DMS53 treated with DMSO at 0.1 percent for 48 hours (cell line): Measurements from ENCODE around the gene TAOK1.
"Not testable (repeated sequence)": the region's sequence is repeated elsewhere in the genome, so short reads cannot be mapped to it uniquely, and the experiment has no call there.

Source experiments
- DNase-seq: peaks from one replicate; lab custom pipeline; 2025; ENCODE audit not compliant: unreplicated experiment; lab: John Stamatoyannopoulos, UW

Gene TAOK1

GRCh38 chr17:29389982-29390850 lies at the start of gene TAOK1:
Gene TAOK1, plus strand, starts transcription at chr17:29390363. Its CDS starts 61,186 bp downstream, at chr17:29451549.
- DNase-seq, result peak; percentile 84

DNA sequence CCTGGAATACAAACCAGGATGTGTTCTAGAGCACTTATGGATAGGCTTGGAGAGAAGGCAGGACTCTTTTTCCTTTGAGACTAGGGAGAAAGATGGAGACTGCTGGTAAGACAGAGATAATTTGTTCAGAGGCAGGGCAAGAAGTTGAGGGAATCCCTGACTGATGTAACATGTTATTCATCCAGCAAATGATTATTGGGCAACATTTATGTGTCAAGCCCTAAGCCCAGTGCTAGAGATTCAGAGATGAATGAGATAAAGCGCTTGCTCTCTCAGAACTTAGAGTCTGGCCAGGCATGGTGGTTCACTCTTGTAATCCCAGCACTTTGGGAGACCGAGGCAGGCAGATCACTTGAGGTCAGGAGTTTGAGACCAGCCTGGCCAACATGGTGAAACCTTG lies 48.4 kb upstream of the TAOK1 start:
- DNase-seq, result no peak

GRCh38 chr17:29342158-29342765 lies 47.9 kb upstream of the TAOK1 start:
- no peak for DNase-seq

DNA sequence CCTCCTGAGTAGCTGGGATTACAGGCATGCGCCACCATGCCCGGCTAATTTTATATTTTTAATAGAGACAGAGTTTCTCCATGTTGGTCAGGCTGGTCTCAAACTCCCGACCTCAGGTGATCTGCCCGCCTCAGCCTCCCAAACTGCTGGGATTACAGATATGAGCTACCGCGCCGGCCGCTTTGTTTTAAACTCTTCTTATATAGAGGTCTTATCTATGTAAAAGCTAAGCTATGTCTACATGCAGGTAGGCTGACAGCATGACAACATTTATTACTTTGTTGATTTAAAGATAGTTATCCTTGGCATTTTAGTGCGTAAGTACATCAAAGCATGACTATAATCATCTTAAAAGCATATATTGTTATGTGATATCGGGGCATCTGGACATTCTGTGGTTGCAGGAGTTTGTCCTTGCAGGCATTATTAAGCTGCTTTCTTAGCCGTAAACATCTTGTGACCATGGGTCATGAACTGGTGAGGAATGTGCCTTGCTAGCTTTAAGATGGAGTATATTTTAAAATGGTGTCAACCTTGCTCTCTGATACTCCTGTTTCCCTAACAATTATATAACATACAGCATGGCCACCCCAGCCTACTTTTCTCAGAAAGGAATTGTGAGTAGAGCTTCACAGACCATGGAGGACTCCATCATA lies 45.8 kb upstream of the TAOK1 start:
- no peak for DNase-seq

GRCh38 chr17:29345066-29345465 lies 45.1 kb upstream of the TAOK1 start:
- no peak for DNase-seq

DNA sequence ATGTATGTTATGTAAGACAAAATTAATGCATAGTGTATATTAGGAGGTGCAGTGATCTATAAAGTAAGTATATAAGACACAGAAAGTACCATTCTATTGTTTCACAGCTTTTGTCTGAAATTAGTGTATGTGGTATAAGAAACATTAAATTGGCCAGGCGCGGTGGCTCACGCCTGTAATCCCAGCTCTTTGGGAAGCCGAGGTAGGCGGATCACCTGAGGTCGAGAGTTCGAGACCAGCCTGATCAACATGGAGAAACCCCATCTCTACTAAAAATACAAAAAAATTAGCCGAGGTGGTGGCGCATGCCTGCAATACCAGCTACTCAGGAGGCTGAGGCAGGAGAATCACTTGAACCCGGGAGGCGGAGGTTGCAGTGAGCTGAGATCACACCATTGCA lies 44.7 kb upstream of the TAOK1 start:
- not testable (repeated sequence) for DNase-seq

GRCh38 chr17:29346462-29346861 lies 43.7 kb upstream of the TAOK1 start:
- DNase-seq, result no peak

- DNase-seq, result no peak
Measured at GRCh38 chr17:29347831-29348629, 42.1 kb upstream of the TAOK1 start.

DNA sequence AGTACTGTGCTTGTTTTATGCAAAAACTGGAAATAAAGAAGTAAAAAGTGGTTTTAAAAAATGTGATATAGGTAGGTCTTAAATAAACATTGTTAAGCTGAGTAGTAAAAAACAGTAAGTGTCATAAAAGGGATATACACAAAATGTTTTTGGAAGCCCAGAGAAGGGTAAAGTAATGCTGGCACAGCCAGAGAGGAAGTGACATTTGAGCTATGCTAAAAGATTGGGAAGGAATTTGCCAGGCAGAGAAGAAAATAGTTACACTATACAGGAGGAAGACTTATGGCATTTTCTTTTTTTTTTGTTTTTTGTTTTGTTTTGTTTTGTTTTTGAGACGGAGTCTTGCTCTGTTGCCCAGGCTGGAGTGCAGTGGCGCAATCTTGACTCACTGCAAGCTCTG lies 40.8 kb upstream of the TAOK1 start:
- DNase-seq, result no peak

GRCh38 chr17:29352146-29352545 lies 38.0 kb upstream of the TAOK1 start:
- no peak for DNase-seq

DNA sequence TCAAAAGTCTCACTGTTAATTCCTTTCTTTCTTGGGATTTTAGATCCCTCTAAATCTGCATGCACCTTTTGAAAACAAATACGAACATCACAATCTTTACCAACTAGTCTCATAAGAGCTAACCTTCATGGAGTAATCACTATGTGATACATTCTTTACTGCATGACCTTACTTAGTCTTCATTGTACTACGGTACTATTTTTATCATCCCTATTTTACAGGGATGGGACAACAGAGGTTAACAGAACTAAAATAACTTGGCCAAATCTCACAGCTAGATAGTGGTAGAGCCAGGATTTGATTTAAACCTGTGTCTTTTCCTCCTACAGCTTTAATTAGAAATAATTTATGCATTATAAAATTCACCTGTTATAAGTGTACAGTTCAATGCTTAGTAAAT lies 32.9 kb upstream of the TAOK1 start:
- no peak for DNase-seq

DNA sequence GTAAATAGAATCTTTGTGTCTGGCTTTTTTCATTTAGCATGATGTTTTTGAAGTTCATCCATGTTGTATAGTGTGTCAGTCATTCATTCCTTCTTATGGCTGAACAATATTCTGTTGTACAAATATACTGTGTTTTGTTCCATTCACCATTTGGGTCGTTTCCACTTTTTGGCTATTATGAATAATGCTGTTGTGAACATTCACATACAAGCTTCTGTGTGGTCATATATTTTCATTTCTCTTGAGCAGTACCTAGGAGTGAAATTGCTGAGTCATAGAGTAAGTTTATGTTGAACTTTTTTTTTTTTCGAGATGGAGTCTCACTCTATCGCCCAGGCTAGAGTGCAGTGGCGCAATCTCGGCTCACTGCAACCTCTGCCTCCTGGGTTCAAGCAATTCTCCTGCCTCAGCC lies 32.3 kb upstream of the TAOK1 start:
- no peak for DNase-seq

DNA sequence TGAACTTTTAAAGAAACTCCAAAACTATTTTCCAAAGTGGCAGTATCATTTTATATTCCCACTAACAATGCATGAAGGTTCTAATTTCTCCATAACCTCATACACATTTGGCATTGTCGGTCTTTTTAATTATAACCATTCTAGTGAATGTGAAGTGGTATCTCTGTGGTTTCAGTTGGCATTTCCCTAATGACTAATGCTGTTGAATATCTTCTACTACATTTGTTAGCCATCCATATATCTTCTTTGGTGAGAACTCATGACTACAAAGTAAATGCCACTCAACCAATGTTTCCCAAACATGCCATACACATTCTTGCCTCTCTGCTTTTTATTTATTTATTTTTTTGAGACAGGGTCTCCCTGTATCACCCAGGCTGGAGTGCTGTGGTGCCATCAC lies 31.7 kb upstream of the TAOK1 start:
- DNase-seq, result no peak

- DNase-seq, result no peak
Measured at GRCh38 chr17:29359777-29360176, 30.4 kb upstream of the TAOK1 start.

DNA sequence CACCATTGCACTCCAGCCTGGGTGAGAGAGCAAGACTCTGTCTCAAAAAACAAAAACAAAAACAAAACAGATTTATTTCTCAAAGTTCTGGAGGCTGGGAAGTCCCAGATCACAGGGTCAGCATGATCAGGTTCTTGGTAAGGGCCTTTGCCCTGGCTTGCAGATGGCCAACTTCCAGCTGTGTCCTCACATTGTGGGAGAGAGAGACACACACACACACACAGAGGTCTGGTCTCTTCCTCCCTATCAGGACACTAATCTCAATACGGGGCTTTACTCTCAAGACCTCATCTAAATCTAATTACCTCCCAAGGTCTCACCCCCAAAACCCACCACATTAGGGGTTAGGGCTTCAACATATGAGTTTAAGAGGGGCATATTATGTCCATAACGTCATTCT lies 26.4 kb upstream of the TAOK1 start:
- DNase-seq, result no peak

GRCh38 chr17:29364691-29365090 lies 25.5 kb upstream of the TAOK1 start:
- no peak for DNase-seq

DNA sequence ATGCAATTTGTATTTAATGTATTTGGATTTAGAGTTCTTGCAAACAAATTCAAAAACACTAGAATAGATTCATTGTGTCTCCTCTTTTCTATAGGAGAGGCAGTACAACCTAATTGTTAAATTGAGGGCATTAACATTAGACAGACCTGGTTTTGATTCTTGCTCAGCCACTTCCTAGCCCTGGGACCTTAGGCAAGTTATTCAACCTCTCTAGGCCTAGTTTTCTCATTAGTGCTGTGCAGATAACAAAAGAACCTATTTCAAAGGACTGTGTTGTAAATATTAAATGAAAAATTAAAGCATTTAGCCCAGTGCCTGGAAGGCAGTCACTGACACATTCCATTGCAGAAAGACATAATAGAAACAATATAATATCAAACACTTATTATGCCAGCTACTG lies 22.0 kb upstream of the TAOK1 start:
- DNase-seq, result no peak

DNA sequence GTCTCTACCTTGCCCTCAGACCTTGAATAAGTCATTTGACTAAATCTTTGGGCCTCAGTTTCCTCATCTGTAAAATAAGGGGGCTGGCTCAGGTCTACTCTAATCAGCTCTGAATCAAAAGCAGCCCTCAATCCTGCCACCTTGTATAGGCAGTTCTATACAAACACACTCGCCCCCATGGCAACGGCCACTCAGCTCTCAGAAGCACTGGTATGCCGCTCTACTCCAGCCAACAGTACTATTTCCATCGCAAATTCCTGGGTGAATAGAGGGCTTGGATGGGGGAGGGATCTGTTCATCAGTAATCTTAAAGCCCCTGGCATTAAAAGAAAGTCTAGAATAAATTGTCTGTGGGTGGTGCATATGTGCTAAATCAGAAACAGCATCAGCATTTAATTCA lies 21.2 kb upstream of the TAOK1 start:
- DNase-seq, result no peak

DNA sequence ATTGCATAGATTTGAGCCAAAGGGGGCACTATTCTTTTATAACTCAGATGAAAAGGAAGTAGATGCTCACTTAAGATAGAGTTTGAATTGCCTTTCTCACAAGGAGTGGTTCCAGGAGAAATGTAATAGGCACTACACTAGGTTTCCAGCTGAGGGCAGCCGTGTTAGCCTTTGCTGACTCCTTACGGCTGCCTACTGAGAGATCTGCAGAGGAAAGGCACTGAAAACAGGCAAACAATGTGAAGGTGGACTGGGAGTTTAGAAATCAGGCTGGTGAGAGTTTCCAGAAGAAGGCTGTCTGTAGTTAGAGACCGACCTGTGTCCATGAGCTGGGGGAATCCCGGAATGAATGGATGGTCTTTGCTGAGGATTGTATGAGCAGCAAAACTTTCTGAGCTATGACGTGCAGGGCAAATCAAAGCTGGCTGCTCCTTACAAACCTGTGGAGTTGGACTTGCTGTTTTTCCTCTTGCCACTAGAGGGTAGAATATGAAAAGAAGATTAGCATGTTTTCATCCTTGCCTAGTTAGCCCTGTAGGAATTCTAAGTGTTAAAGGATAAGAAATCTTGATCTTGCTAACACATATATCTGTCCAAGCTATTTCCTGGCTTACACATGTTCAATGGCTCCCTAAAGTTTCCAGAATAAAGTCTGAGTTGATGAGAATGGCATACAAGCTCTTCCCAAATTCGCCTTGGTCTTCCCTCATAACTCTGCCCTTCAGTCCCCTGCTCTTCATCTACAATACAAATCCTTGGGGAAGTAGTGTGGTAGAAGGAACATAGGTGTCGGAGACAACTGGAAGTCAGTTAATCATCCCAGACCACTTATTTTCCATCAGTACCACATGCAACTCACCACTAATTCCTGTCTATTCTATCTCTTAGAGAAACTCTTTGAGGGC lies 20.1 kb upstream of the TAOK1 start:
- DNase-seq, result peak; percentile 66

DNA sequence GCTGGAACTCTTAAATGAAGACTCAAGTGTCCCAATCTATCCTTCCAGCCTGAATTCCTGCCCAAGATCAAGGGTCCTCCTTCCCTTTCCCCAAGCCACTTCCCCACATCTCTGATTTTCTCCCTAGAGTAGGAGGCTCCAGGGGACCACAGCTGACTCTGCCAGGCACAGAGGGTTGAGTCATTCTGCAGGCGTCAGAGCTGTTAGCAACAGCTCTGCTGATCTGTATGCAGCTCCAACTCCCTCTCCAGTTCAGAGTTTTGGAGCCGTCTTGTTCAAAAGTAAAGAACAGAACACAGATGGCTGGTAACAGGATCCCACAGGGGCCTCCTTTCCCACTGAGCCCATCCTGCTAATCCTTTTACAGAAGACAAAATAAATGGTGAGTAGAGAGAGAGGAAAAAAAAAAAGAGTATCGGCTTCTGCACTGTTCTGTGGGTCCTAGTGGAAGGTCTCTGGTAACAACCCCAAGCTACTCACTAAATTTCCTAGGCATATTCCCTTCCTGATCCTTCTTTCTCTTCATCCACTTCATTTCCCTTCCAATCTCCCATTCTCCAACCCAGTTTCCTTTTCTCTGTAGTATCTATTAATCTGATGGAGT lies 13.4 kb upstream of the TAOK1 start:
- DNase-seq, result no peak
